ENCODE measurements around the gene PARD3.

Gene PARD3

GRCh38 chr10:34825414-34825813, 10.3 kb upstream of the PARD3 start:
- H3K9me2 ChIP-seq (replicated peaks; ENCODE audit: control insufficient read depth, low read length), result no peaks in the 10 kb centered on the region
- no peak overlapping the region for H3K4me3 ChIP-seq (ENCODE audit: low read length)
- H3K36me3 ChIP-seq (ENCODE audit: control insufficient read depth, low read length), result no peaks in the 10 kb centered on the region
- no peaks in the 10 kb centered on the region for H3K79me2 ChIP-seq (ENCODE audit: control insufficient read depth, low read length)
- TF ChIP-seq, protein P1, sequence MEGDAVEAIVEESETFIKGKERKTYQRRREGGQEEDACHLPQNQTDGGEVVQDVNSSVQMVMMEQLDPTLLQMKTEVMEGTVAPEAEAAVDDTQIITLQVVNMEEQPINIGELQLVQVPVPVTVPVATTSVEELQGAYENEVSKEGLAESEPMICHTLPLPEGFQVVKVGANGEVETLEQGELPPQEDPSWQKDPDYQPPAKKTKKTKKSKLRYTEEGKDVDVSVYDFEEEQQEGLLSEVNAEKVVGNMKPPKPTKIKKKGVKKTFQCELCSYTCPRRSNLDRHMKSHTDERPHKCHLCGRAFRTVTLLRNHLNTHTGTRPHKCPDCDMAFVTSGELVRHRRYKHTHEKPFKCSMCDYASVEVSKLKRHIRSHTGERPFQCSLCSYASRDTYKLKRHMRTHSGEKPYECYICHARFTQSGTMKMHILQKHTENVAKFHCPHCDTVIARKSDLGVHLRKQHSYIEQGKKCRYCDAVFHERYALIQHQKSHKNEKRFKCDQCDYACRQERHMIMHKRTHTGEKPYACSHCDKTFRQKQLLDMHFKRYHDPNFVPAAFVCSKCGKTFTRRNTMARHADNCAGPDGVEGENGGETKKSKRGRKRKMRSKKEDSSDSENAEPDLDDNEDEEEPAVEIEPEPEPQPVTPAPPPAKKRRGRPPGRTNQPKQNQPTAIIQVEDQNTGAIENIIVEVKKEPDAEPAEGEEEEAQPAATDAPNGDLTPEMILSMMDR (IDR thresholded peaks at IDR 0.05; ENCODE audit: low read depth, low read length, poor library complexity, severe bottlenecking), result no peak
- TF ChIP-seq EZH2phosphoT487 (IDR thresholded peaks at IDR 0.05; ENCODE audit: borderline replicate concordance, low read length), result no peak
- H4K20me1 ChIP-seq (ENCODE audit: control insufficient read depth, insufficient read depth, low read depth, low read length), result no peaks in the 10 kb centered on the region
- H3K9me3 ChIP-seq (ENCODE audit: control insufficient read depth, insufficient read depth, low read length), result no peaks in the 10 kb centered on the region
- H3K27me3 ChIP-seq (ENCODE audit: control insufficient read depth, low read length), result no peaks in the 10 kb centered on the region
- no peaks in the 10 kb centered on the region for H3F3A ChIP-seq (ENCODE audit: control insufficient read depth, insufficient read depth)
- H3K4me2 ChIP-seq (ENCODE audit: low read length), result no peak overlapping the region
- no peaks in the 10 kb centered on the region for H3K4me1 ChIP-seq (ENCODE audit: control insufficient read depth, low read length)
- no peak overlapping the region for H3K27ac ChIP-seq (ENCODE audit: low read depth, low read length)

- TF ChIP-seq, protein P1 (IDR thresholded peaks at IDR 0.05; ENCODE audit: low read depth, low read length, poor library complexity, severe bottlenecking), result no peak
- no peak for TF ChIP-seq EZH2phosphoT487 (IDR thresholded peaks at IDR 0.05; ENCODE audit: borderline replicate concordance, low read length)
- no peaks in the 10 kb centered on the region for H3K9me3 ChIP-seq (ENCODE audit: control insufficient read depth, insufficient read depth, low read length)
- no peak overlapping the region for H3K27ac ChIP-seq (ENCODE audit: low read depth, low read length)
- no peak overlapping the region for H3K4me2 ChIP-seq (ENCODE audit: low read length)
- H3K27me3 ChIP-seq (ENCODE audit: control insufficient read depth, low read length), result no peaks in the 10 kb centered on the region
- no peak overlapping the region for H3K4me3 ChIP-seq (ENCODE audit: low read length)
- no peaks in the 10 kb centered on the region for H3K4me1 ChIP-seq (ENCODE audit: control insufficient read depth, low read length)
- H3K36me3 ChIP-seq (ENCODE audit: control insufficient read depth, low read length), result no peaks in the 10 kb centered on the region
- no peaks in the 10 kb centered on the region for H3K9me2 ChIP-seq (replicated peaks; ENCODE audit: control insufficient read depth, low read length)
- H3F3A ChIP-seq (ENCODE audit: control insufficient read depth, insufficient read depth), result no peaks in the 10 kb centered on the region
- H3K79me2 ChIP-seq (ENCODE audit: control insufficient read depth, low read length), result no peaks in the 10 kb centered on the region
- H4K20me1 ChIP-seq (ENCODE audit: control insufficient read depth, insufficient read depth, low read depth, low read length), result no peaks in the 10 kb centered on the region
Observed at GRCh38 chr10:34824870-34825269, 9.8 kb upstream of the PARD3 start.

DNA sequence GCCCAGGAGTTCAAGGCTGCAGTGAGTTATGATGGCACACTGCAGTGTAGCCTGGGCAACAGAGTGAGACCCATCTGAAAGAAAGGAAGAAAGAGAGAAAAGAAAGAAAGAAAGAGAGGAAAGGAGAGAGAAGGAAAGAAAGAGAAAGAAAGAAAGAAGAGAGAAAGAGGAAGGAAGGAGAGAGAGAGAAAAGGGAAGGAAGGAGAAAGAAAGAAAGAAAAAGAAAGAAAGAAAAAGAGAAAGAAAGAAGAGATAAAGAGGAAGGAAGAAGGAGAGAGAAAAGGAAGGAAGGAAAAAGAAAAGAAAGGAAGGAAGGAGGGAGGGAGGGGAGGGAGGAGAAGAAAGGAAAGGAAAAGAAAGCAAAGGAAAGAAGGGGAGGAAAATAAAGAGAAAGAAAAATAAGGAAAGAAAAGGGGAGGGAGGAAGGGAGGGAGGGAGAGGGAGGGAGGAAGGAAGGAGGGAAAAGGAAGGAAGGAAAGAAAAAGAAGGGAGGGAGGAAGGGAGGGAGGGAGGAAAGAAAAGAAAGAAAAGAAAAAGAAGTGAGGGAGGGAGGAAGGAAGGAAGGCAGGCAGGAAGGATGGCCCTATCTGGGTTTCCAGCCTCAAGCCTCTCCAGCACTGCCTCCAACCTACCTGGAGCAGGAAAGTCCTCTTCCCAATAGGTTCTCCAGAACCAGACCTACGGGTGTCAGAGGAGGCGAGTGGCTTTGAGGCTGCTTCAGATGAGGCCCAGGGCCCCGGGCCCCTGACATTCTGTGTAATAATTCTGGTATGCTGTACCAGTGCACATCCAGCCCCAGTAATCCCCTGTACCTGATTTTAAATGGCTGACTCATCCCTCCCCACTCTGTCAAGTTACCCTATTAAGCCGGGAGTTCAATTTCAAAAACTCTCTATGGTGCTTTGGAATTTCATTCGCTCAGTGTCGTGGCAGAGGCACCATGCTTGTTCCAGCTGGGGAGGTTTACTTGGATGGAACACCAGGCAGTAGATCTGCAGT, 6.8 kb upstream of the PARD3 start:
- no peaks in the 10 kb centered on the region for H3K36me3 ChIP-seq (ENCODE audit: control insufficient read depth, low read length)
- H3K27ac ChIP-seq (ENCODE audit: low read depth, low read length), result no peak overlapping the region
- TF ChIP-seq, protein P1 (IDR thresholded peaks at IDR 0.05; ENCODE audit: low read depth, low read length, poor library complexity, severe bottlenecking), result no peak
- TF ChIP-seq EZH2phosphoT487 (IDR thresholded peaks at IDR 0.05; ENCODE audit: borderline replicate concordance, low read length), result no peak
- H4K20me1 ChIP-seq (ENCODE audit: control insufficient read depth, insufficient read depth, low read depth, low read length), result no peaks in the 10 kb centered on the region
- no peak overlapping the region for H3K4me3 ChIP-seq (ENCODE audit: low read length)
- no peaks in the 10 kb centered on the region for H3K27me3 ChIP-seq (ENCODE audit: control insufficient read depth, low read length)
- no peaks in the 10 kb centered on the region for H3F3A ChIP-seq (ENCODE audit: control insufficient read depth, insufficient read depth)
- no peaks in the 10 kb centered on the region for H3K9me3 ChIP-seq (ENCODE audit: control insufficient read depth, insufficient read depth, low read length)
- no peaks in the 10 kb centered on the region for H3K4me1 ChIP-seq (ENCODE audit: control insufficient read depth, low read length)
- H3K79me2 ChIP-seq (ENCODE audit: control insufficient read depth, low read length), result no peaks in the 10 kb centered on the region
- H3K9me2 ChIP-seq (replicated peaks; ENCODE audit: control insufficient read depth, low read length), result no peaks in the 10 kb centered on the region
- no peak overlapping the region for H3K4me2 ChIP-seq (ENCODE audit: low read length)
